ENCODE data around the gene SLC16A2.

SLC16A2 gene

DNA sequence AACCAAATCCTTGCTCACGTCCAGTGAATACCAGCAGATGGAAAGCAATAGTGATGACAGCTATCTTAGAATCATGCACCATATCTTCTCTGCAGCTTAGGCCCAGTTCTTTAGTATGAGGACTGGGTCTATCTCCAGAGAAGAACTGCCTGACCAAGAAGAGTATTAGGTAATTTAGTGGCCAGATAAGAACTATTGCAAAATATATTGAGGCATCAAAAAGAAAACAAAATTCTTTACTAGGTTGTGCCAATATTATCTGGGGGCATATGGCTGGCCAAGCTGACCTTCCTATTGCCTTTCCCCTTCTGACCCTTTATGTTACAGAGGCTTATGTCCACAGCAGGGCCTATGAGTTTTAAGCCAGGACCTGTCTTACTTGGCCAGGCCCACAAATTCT, 101.9 kb downstream of the SLC16A2 start:
- H3K4me1 ChIP-seq, result no peaks in the 10 kb centered on the region
- no peak for DNase-seq
- TF ChIP-seq, protein P1, sequence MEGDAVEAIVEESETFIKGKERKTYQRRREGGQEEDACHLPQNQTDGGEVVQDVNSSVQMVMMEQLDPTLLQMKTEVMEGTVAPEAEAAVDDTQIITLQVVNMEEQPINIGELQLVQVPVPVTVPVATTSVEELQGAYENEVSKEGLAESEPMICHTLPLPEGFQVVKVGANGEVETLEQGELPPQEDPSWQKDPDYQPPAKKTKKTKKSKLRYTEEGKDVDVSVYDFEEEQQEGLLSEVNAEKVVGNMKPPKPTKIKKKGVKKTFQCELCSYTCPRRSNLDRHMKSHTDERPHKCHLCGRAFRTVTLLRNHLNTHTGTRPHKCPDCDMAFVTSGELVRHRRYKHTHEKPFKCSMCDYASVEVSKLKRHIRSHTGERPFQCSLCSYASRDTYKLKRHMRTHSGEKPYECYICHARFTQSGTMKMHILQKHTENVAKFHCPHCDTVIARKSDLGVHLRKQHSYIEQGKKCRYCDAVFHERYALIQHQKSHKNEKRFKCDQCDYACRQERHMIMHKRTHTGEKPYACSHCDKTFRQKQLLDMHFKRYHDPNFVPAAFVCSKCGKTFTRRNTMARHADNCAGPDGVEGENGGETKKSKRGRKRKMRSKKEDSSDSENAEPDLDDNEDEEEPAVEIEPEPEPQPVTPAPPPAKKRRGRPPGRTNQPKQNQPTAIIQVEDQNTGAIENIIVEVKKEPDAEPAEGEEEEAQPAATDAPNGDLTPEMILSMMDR (IDR thresholded peaks at IDR 0.05; ENCODE audit: low read depth, low read length), result no peak

DNA sequence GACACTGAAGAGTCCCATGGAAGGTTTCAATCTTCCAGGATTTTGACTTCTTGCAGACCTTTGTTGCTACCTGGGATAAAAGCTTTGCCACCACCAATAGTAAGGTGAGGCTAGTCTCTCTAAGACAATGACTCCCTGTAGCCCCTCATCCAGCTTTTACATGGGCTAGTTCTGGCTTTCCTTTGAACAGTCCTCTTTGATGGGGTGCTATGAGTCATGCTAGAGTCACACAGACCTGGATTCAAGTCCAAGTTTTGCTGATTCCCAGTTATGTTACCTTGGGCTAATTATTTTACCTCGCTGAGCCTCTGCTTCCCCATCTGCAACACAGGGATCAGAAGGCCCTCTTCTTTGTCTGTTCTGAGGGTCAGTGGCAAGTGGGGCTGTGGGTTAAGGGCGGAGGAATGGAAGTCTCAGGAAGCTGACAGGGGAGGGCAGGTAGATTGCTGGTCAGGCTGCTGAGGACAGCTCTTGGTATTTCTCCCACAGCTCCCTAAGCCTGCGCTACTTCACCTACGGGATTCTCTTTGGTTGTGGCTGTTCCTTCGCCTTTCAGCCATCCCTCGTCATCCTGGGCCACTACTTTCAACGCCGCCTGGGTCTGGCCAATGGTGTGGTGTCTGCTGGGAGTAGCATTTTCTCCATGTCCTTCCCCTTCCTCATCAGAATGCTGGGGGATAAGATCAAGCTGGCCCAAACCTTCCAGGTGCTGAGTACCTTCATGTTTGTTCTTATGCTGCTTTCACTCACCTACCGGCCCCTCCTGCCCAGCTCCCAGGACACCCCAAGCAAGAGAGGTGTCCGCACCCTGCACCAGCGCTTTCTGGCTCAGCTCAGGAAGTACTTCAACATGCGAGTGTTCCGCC, 102.8 kb downstream of the SLC16A2 start:
- DNase-seq, result no peak
- no peaks in the 10 kb centered on the region for H3K4me1 ChIP-seq
- no peaks in the 10 kb centered on the region for H3K36me3 ChIP-seq
- H3K27me3 ChIP-seq, result no peaks in the 10 kb centered on the region
- H3K4me3 ChIP-seq (ENCODE audit: low read depth, low read length), result no peak overlapping the region
- no peaks in the 10 kb centered on the region for H3K9me3 ChIP-seq
- TF ChIP-seq, protein P1 (IDR thresholded peaks at IDR 0.05; ENCODE audit: low read depth, low read length), result no peak

More for the DNA sequence above, 101.9 kb downstream of the SLC16A2 start:
- H3K36me3 ChIP-seq, result no peaks in the 10 kb centered on the region
- no peak overlapping the region for H3K4me3 ChIP-seq (ENCODE audit: low read depth, low read length)
- no peaks in the 10 kb centered on the region for H3K9me3 ChIP-seq
- H3K27me3 ChIP-seq, result no peaks in the 10 kb centered on the region

DNA sequence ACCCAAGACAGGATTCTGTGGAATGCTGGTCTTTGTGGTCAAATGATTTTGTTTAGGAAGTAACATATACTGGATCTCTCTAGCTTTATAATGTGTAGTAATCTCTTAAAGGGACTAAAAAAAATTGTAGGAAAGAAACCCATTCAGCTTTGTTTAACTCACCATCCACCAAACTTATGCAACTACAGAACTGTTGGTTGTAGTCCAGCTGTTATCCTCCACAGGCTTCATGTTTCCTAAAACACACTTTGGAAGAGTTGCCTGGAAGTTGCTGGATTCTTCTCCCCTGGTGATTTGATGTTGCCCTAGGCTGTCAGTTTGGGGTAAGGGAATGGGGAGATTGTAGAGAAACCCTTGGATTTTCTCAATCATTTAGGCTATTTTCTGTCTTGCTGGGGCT, 103.8 kb downstream of the SLC16A2 start:
- no peak overlapping the region for H3K4me3 ChIP-seq (ENCODE audit: low read depth, low read length)
- H3K9me3 ChIP-seq, result no peaks in the 10 kb centered on the region
- no peak for DNase-seq
- no peaks in the 10 kb centered on the region for H3K36me3 ChIP-seq
- H3K4me1 ChIP-seq, result no peaks in the 10 kb centered on the region
- TF ChIP-seq, protein P1 (IDR thresholded peaks at IDR 0.05; ENCODE audit: low read depth, low read length), result no peak
- H3K27me3 ChIP-seq, result no peaks in the 10 kb centered on the region

DNA sequence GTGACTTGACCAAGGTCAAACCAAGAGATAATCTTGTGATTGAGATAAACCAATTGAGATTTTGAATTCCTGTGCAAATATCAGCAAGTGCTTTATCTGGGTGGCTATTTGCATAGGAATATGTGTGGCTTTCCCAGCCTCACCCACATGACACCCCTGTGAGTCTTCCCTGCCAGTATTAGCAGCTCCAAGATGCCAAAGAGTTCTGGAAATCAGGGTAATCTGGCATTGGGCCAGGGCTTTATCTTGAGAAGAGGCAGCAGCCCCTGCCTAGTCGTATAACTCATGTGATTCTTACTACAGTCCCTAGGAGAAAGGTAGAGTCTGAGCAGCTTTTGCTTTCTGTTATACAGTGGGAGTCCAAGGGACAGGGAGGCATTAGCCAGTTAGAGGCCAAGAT, 105.5 kb downstream of the SLC16A2 start:
- DNase-seq, result no peak
- no peaks in the 10 kb centered on the region for H3K27me3 ChIP-seq
- H3K36me3 ChIP-seq, result no peaks in the 10 kb centered on the region
- H3K4me1 ChIP-seq, result no peaks in the 10 kb centered on the region
- H3K9me3 ChIP-seq, result no peaks in the 10 kb centered on the region
- TF ChIP-seq, protein P1 (IDR thresholded peaks at IDR 0.05; ENCODE audit: low read depth, low read length), result no peak
- H3K4me3 ChIP-seq (ENCODE audit: low read depth, low read length), result no peak overlapping the region

DNA sequence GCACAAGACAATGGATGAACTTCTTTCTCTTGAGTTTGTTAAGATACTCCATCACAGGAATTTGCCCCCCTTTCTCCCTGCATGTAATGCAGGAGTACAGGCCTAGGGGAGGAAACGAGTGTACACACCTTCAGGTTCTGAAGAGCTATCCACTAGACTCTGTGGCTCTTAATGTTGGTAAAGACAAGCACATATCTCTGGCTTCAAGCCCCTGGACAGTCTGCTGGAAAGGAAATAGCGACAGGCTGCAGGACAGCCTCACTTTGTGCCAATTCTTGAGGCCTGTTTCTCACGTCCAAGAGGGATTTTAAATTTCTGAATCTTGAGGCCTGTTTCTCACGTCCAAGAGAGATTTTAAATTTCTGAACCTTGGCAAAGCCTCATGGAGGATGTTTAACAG, 106.1 kb downstream of the SLC16A2 start:
- H3K27me3 ChIP-seq, result no peaks in the 10 kb centered on the region
- DNase-seq, result no peak
- H3K36me3 ChIP-seq, result no peaks in the 10 kb centered on the region
- no peaks in the 10 kb centered on the region for H3K9me3 ChIP-seq
- TF ChIP-seq, protein P1 (IDR thresholded peaks at IDR 0.05; ENCODE audit: low read depth, low read length), result no peak
- H3K4me3 ChIP-seq (ENCODE audit: low read depth, low read length), result no peak overlapping the region
- no peaks in the 10 kb centered on the region for H3K4me1 ChIP-seq

DNA sequence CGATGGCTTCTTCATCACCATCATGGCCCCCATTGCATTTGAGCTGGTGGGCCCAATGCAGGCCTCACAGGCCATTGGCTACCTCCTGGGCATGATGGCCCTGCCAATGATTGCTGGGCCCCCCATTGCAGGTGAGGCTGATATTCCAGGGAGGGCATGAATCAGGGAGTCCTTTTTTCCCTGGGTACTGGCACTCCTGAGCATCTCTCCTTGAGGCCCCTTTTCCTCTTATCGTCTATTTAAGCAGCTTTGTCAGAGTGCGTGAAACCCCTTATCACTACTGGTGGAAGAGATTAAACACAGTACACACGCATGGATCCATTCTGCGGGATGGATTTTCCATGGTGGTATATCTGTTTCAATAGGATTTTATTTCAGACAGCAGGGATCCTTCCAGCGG, 108.0 kb downstream of the SLC16A2 start:
- Histone ChIP-seq H3K36me3 (no peaks in the 10 kb centered on the region), H3K9me3 (no peaks in the 10 kb centered on the region), H3K4me1 (no peaks in the 10 kb centered on the region), H3K4me3 (ENCODE audit: low read depth, low read length) (no peak overlapping the region), H3K27me3 (no peaks in the 10 kb centered on the region)
- TF ChIP-seq, protein P1 (IDR thresholded peaks at IDR 0.05; ENCODE audit: low read depth, low read length), result no peak
- no peak for DNase-seq
